ENCODE results near the gene OR52E6.

DNA sequence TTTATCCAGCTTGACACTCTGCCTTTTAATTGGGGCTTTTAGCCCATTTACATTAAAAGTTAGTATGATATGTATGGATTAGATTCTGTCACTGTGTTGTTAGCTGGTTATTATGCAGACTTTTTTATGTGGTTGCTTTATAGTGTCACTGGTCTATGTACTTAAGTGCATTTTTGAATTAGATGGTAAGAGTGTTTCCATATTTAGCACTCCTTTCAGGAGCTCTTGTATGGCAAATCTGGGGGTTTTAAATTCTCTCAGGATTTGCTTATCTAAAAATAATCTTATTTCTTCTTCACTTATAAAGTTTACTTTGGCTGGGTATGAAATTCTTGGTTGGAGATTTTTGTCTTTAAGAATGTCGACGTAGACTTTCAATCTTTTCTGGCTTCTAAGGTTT lies 4.0 kb downstream of the OR52E6 start:
- TF ChIP-seq SMAD3 (CRISPR knock-in tag; IDR thresholded peaks at IDR 0.05; ENCODE audit: borderline replicate concordance) (no peak), FOXP1 (CRISPR knock-in tag; IDR thresholded peaks at IDR 0.05; ENCODE audit: borderline replicate concordance) (no peak), CTCF (IDR thresholded peaks at IDR 0.05) (no peak), NFE2L1 (CRISPR knock-in tag; IDR thresholded peaks at IDR 0.05) (no peak), ZBTB21 (CRISPR knock-in tag; IDR thresholded peaks at IDR 0.05; ENCODE audit: borderline replicate concordance) (no peak), ZNF138 (CRISPR knock-in tag; conservative IDR thresholded peaks at IDR 0.05) (no peak), ZNF232 (CRISPR knock-in tag; IDR thresholded peaks at IDR 0.05) (no peak)
- TF ChIP-seq, protein P1, sequence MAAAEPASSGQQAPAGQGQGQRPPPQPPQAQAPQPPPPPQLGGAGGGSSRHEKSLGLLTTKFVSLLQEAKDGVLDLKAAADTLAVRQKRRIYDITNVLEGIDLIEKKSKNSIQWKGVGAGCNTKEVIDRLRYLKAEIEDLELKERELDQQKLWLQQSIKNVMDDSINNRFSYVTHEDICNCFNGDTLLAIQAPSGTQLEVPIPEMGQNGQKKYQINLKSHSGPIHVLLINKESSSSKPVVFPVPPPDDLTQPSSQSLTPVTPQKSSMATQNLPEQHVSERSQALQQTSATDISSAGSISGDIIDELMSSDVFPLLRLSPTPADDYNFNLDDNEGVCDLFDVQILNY (CRISPR knock-in tag; IDR thresholded peaks at IDR 0.05): no peak
- TF ChIP-seq, protein P2, sequence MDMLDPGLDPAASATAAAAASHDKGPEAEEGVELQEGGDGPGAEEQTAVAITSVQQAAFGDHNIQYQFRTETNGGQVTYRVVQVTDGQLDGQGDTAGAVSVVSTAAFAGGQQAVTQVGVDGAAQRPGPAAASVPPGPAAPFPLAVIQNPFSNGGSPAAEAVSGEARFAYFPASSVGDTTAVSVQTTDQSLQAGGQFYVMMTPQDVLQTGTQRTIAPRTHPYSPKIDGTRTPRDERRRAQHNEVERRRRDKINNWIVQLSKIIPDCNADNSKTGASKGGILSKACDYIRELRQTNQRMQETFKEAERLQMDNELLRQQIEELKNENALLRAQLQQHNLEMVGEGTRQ (CRISPR knock-in tag; IDR thresholded peaks at IDR 0.05): no peak
- TF ChIP-seq, protein P3, sequence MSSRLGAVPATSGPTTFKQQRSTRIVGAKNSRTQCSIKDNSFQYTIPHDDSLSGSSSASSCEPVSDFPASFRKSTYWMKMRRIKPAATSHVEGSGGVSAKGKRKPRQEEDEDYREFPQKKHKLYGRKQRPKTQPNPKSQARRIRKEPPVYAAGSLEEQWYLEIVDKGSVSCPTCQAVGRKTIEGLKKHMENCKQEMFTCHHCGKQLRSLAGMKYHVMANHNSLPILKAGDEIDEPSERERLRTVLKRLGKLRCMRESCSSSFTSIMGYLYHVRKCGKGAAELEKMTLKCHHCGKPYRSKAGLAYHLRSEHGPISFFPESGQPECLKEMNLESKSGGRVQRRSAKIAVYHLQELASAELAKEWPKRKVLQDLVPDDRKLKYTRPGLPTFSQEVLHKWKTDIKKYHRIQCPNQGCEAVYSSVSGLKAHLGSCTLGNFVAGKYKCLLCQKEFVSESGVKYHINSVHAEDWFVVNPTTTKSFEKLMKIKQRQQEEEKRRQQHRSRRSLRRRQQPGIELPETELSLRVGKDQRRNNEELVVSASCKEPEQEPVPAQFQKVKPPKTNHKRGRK (CRISPR knock-in tag; IDR thresholded peaks at IDR 0.05; ENCODE audit: borderline replicate concordance): no peak

All from WTC11 (cell line).